GM19023 (cell line): ENCODE measurements around the gene LTB4R2.
A peak's percentile ranks its signal among the peaks of the same experiment; 100 is the strongest.
"Not testable (repeated sequence)": the region's sequence is repeated elsewhere in the genome, so short reads cannot be mapped to it uniquely, and the experiment has no call there.

Experiments used
- ATAC-seq: cut with Tn5 transposase; IDR thresholded peaks from one replicate; pipeline ENCODE4 v1.9.1; 2021; ENCODE audit warnings: mild to moderate bottlenecking, moderate library complexity; ENCODE audit not compliant: unreplicated experiment

The LTB4R2 gene

DNA sequence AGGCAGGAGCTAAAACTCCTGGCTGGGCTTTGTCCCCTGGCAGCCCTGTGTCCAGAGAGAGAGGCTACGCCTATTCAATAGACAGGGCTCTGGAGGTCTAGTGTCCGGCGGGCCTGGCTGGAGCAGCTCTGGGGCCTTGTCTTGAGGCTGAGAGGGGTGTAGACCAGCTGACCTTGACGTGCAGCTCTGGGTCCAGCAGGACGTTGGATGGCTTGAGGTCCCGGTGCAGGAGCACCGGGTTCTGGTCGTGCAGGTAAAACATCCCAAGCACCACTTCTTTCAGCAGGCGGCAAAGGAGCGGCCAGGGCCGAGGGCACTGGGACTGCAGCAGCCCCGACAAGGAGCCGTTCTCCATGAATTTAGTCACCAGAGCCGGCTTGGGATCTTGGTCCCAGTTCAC is 28.9 kb downstream of the LTB4R2 start:
- ATAC-seq = no peak

GRCh38 chr14:24339284-24340151 is 29.6 kb downstream of the LTB4R2 start, which contains the start of gene RIPK3:
TSS of gene RIPK3 (minus strand) at chr14:24339991. CDS start at chr14:24339826, 165 bp downstream.
- peak; percentile 90 for ATAC-seq

DNA sequence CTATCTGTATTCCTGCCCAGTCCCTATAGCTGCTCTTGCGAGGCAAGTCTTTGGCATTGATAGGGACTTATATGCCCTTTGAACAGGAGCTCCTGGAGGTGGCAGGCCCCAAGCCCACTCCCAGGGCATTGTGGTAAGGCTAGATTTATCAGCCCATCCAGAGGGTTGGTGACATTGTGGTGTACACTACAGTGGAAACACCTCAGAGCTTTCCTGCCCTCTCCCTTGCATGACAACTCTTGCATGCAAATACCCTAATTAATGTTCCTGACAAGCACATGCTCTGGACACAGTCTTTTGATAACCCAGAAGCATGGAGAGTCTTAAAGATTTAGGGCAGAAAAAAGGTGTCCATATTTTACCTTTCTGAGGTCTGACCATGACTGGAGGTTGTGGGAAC is 30.7 kb downstream of the LTB4R2 start:
- no peak for ATAC-seq

GRCh38 chr14:24342889-24343288 is 32.9 kb downstream of the LTB4R2 start:
- ATAC-seq = no peak

DNA sequence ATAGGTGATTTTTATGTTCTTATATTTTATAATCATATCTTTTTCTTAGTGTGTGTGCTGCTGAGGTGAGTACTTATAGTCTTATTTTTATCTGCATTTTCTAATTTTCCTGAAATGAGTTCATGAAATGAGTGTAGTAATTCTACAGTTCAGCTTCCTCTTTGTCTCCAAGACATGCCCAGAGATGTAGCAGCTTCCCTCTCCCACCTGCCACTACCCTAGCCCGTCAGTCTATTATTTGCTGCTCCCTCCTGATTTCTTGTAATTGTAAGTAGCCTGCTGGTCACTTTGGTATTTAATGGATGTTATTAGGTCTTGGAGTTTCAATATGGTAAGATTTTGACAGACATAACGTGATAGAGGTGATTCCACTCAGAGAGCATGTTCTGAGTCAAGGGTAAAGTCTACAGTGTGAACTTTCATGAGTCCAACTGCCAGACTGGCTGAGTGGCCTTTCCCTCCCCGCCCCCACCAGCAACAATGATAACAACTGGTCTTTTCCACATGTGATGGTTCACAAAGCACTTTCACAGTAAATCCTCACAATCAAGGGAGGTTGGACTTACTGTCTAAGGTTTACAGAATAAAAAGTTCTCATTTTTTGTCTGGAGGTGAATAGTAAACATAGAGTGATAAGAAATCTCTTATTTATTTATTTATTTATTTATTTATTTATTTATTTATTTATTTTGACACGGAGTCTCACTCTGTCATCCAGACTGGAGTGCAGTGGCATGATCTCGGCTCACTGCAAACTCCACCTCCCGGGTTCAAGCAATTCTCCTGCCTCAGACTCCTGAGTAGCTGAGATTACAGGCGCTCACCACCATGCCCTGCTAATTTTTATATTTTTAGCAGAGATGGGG is 34.1 kb downstream of the LTB4R2 start:
- no peak for ATAC-seq

GRCh38 chr14:24347134-24347533 is 37.2 kb downstream of the LTB4R2 start:
- no peak for ATAC-seq

DNA sequence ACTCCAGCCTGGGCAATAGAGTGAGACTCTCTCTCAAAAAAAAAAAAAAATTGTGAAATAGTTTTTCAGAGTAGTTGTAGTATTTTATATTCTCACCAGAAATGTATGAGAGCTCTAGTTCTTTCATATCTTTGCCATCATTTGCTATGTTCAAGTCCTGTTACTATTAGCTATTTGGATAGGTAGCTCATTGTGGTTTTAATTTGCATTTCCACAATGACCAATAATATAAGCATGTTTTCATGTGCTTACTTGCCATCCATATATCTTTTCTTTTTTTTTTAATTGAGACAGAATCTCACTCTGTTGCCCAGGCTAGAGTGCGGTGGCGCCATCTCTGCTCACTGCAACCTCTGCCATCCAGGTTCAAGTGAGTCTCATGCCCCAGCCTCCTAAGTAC is 38.2 kb downstream of the LTB4R2 start:
- no peak for ATAC-seq

GRCh38 chr14:24349742-24350141 is 39.8 kb downstream of the LTB4R2 start:
- no peak for ATAC-seq

GRCh38 chr14:24351517-24351916 is 41.6 kb downstream of the LTB4R2 start:
- no peak for ATAC-seq

DNA sequence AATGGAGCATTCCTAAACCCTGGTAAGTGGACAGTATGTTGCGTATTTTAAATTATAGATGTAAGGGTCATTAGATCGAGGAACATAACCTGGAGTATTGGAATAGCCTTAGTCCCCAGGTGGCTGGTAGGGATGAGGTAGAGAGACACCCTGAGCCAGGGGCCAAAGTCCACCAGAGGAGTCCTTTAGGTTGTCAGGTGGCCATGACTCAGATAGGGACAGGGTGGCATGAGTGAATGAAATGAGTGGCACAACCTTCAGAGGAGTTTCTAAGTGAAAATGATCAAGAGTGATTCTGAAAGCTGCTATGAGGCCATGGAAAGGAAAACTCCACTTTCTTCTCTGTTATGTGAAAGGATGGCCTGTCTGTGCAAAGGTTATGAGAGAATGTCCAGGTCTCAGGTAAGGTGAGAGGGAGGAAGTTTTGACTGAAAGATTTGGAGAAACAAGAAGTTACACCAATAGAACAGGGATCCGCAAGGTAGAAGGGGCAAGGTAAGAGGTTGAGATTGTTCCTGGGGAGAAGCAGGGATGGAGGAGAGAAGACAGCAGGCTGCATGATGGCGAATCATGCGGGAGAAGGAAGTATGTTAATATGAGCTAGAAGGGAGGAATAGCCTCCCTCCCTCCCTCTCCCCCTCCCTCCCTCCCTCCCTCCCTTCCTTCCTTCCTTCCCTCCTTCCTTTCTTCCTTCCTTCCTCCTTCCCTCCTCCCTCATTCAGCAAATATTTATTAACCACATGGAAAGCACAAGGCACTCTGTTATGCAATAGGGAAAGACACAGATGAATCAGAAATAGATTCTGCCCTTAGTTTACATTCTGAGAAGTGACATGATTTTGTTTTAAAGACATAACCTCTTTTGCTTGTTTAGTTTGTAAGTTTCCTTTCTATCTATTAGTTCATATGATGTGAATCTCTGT is 43.9 kb downstream of the LTB4R2 start:
- ATAC-seq = no peak

DNA sequence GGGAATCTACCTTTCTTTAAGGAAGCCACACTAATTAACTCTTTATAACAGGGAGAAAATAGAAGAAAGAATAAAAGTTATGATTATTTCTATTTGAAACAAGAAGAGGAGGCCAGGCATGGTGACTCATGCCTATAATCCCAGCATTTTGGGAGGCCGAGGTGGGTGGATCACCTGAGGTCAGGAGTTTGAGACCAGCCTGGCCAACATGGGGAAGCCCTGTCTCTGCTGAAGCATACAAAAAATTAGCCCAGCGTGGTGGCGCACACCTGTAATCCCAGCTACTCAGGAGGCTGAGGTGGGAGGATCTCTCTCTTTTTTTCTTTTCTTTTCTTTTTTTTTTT is 44.5 kb downstream of the LTB4R2 start:
- ATAC-seq = not testable (repeated sequence)

DNA sequence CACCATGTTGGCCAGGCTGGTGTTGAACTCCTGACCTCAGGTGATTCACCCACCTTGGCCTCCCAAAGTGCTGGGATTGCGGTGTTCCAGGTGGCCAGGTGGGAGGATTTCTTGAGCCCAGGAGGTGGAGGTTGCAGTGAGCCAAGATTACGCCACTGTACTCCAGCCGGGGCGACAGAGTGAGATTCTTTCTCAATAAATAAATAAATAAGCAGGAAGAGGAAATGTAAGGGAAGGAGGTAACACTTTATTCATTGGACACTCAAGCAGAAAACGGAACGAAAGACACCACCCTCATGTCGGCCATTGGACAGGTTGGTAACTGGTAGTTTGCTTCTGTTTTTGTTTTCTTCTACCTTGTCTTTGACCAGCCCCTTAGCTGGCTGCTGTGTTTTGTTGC is 45.1 kb downstream of the LTB4R2 start:
- ATAC-seq = no peak

- no peak for ATAC-seq
Observed at GRCh38 chr14:24356208-24356607, 46.3 kb downstream of the LTB4R2 start.

GRCh38 chr14:24360281-24360680 is 50.3 kb downstream of the LTB4R2 start:
- ATAC-seq = no peak

DNA sequence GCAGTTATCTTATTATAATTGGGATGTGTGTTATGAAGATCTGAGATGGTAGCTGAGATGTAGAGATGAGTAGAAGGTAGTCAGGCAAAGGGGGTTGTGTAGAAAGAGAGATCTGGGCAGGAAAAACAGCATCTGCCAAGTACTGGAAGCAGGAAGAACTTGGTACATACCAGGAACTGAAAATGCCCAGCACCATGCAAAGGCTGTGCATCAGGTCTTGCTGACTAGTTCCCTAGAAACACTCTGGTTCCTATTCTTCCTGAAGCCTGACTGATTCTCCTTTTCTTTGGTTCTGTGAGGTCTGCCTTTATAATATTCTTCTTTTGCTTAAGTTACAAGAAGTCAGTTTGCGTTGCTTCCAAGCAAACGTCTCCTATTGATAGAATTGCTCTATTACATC is 51.4 kb downstream of the LTB4R2 start:
- ATAC-seq = no peak
